GM13977 (cell line): ENCODE data around the gene SH3RF3.

Experiments
- DNase-seq: peaks from one replicate; pipeline ENCODE4 v3.0.0; 2012; ENCODE audit warnings: low spot score
- CTCF ChIP-seq: IDR thresholded peaks from 2 replicates; pipeline ENCODE4 v1.5.1; 2012; ENCODE audit warnings: mild to moderate bottlenecking, control low read depth; ENCODE audit not compliant: insufficient read depth; ENCODE audit errors: extremely low read depth, missing control alignments
- in situ Hi-C: fragments of 300-500 bp; cut with MboI; formaldehyde crosslinking; loops from one replicate; pipeline ENCODE4 v1.12.0; 2022; ENCODE audit warnings: low sequenced_read_pairs, low pct_unique_long_range_greater_than_20kb, mixed read lengths, inconsistent platforms; ENCODE audit not compliant: unreplicated experiment

Gene SH3RF3

DNA sequence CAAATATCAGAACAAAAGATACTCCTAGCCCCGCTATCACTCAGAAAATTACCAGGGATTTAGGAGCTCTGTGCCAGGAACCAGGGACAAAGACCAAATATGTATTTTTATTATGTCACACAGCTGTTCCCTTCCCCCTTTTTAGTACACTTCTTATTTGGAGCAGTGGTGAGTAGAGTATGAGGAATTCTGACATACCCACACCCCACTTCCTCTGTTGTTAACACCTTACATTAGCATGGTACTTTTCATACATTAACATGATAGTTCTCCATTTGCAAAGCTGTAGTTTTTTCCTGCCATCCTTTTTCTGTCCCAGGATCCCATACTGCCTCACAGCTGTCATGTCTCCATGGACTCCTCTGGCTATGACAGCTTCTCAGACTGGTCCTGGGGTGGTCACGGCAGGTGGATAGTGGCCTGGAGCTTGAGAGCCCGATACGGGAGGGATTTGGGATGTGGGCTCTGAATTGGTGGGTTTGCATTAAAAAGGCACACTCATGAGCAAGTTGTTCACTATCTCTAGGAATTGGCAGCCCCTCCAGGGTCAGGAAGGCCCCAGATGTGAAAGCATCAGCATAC lies 100.2 kb downstream of the SH3RF3 start:
- no peak for DNase-seq
- in situ Hi-C loops: no loop called here
- no peak for TF ChIP-seq CTCF

DNA sequence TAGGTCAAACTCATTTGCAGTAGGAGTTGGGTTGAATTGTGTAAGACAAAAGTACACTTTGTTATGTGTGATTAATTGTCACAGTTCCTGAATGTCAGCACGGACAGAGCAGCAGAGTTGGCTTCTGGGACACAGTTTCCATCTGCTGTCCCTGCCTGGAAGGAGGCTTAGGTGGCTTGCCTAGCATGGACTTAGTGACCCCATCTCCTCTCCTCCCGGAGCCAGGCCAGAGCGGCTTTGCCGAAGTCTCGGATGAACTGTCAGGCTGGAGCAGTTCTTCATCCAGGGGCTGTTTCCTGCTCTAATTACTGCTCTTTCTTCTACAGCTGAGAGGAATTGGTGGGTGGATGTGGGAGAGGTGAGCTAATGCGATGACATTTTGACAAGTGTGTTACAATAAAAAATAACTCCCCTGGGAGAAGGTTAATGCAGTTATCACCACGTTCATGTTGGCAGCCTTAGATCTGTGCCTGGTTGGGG lies 102.0 kb downstream of the SH3RF3 start:
- no peak for TF ChIP-seq CTCF
- no peak for DNase-seq
- in situ Hi-C loops: no loop called here

DNA sequence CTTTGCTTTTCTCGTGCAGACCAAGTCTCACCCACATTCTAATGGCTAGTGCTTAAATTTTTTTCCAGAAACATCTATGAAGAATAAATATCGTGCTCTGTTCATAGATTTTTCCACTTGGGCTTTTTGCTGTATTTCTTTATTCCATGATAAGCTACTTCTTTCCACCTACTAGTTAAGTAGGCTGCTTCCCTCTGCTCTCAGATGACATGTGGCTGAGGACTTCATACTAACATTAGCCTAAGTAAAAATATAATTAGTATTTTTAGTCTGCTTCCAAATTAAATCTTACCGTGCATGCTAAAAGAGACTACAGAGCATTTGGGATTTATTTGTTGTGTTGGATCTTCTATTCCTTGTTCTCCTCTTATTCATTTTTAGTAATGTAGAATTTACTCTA lies 102.4 kb downstream of the SH3RF3 start:
- in situ Hi-C loops: no loop called here
- TF ChIP-seq CTCF: no peak
- no peak for DNase-seq

DNA sequence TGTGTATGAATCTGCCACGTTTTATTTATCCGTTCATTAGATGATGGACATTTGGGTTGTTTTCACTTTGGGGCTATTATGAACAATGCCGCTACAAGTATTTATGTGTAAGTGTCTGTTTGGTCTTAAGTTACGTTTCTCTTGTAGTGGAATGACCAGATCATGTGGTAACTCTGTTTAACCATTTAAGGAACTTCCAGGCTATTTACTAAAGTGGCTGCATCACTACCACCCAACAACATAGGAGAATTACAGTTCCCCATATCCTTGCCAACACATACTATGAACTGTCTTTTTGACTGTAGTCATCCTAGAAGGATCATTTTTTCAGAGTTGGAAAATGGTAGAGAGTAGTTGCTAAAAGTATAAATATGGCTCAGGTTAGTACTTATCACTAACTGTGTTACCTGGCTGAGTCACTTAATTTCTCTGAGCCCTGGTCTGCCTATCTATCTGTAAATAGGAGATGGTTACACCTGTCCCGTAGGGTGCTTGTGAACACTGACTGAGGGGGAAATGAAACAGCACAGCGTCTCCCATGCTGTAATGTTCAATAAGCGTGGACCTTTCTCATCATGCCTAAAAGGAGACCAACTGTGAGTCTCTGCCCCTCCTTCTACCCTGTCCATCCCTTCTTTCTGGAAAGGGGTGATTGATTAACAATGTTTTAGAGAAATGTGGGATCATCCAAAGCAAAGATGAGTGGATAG lies 103.1 kb downstream of the SH3RF3 start:
- in situ Hi-C loops: no loop called here
- no peak for DNase-seq
- no peak for TF ChIP-seq CTCF

DNA sequence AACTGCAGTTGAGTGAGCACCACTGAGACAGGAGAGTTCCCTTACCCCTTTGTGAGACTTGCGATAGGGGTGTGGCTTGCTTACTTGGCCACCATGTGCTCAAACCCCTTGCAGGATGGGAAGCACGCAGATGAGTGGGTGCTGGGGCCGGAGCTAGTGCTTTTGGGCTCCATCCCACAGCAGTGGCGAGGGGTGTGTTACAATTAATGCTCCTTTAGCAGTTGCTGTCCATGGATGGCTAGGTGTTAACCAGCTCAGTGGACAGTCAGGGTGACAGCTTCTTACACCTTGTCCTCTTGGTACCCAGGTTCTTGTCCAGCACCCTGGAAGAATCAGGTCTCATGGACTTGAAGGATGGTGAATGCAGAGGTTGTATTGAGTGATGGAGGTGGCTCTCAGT lies 103.9 kb downstream of the SH3RF3 start:
- in situ Hi-C loops: no loop called here

GRCh38 chr2:109233643-109234042 lies 104.6 kb downstream of the SH3RF3 start:
- DNase-seq: no peak
- in situ Hi-C loops: no loop called here
- no peak for TF ChIP-seq CTCF

More for the DNA sequence above, 103.9 kb downstream of the SH3RF3 start:
- DNase-seq: no peak
- TF ChIP-seq CTCF: no peak
